HepG2 (cell line): ENCODE data around the gene ERLIN1. TPM values are rescaled to one million over a fixed set of nuclear protein-coding genes. Genes with fewer than 3 reads are reported as not detected.

Experiments
- ATAC-seq: fragments of 200-7000 bp; cut with Tn5 transposase; 3 replicates; pipeline ENCODE4 v1.9.1; 2020; ENCODE audit warnings: mild to moderate bottlenecking, moderate library complexity
- BruUV-seq: library from RNA; stranded (reverse); fragments of 400-500 nt; replicated peaks from 2 replicates; lab custom pipeline; 2021; lab: Mats Ljungman, UMichigan
- CTCF ChIA-PET: fragments of 300-600 bp; formaldehyde crosslinking; extraction: SDS; loops from one replicate; lab custom pipeline; 2021; ENCODE audit warnings: low total read pairs, inconsistent platforms, low intra/inter-chr PET ratio; lab: Yijun Ruan, JAX
- POLR2A ChIA-PET: fragments of 350-600 bp; sonication (Branson Sonifier 250); formaldehyde crosslinking; loops from one replicate; lab custom pipeline; 2020; ENCODE audit warnings: antibody characterized with exemption, inconsistent platforms; lab: Yijun Ruan, JAX
- DNase-seq: peaks from one replicate; pipeline ENCODE4 v3.0.0-alpha.2; 2015; ENCODE audit warnings: low spot score
- FAIRE-seq: peaks from 3 replicates; lab custom pipeline; 2011; peaks lifted over from hg19 to GRCh38; lab: Jason Lieb, UNC
- H2AFZ ChIP-seq: one replicate; pipeline ENCODE4 v1.6.1; 2011; ENCODE audit warnings: low read length, inconsistent platforms
- H3K27ac ChIP-seq: fragments of 300-600 bp; 3 replicates; pipeline ENCODE4 v1.8.0; 2011; ENCODE audit warnings: mixed run types, mild to moderate bottlenecking, mixed read lengths, low read length, inconsistent platforms; ENCODE audit not compliant: insufficient read depth; ENCODE audit errors: extremely low read length
- H3K27me3 ChIP-seq, 2 experiments: fragments of 200-600 bp in 1 of 2; 2 replicates in 1 of 2; 3 replicates in 1 of 2; pipeline versions ENCODE4 v1.6.0 to v1.8.0; 2011; ENCODE audit warnings: low read length in 2 of 2, mild to moderate bottlenecking in 2 of 2, moderate library complexity in 2 of 2, inconsistent platforms in 1 of 2; ENCODE audit not compliant: insufficient read depth in 2 of 2, control insufficient read depth in 1 of 2
- H3K36me3 ChIP-seq, 2 experiments: fragments of 200-600 bp in 1 of 2; replicated peaks in 1 of 2; 2 replicates in 1 of 2; 3 replicates in 1 of 2; pipeline versions ENCODE4 v1.5.1 to v1.8.0; 2011; ENCODE audit warnings: low read length in 2 of 2, inconsistent platforms in 1 of 2; ENCODE audit not compliant: insufficient read depth in 2 of 2, control insufficient read depth in 1 of 2
- H3K4me1 ChIP-seq: 2 replicates; pipeline ENCODE4 v1.5.1; 2012; ENCODE audit warnings: low read length, inconsistent platforms; ENCODE audit not compliant: insufficient read depth
- H3K4me2 ChIP-seq: 2 replicates; pipeline ENCODE4 v1.6.0; 2011; ENCODE audit warnings: low read depth, low read length, inconsistent platforms
- H3K4me3 ChIP-seq, 3 experiments: fragments of 200-600 bp in 1 of 3; sonication (generic), shearing (Covaris generic) in 1 of 3; replicated peaks in 1 of 3; 2 replicates each; pipeline ENCODE4 v1.5.1; 2011 to 2016; ENCODE audit warnings: low read length in 3 of 3, inconsistent platforms in 2 of 3, low read depth in 2 of 3, mild to moderate bottlenecking in 2 of 3, control low read depth in 1 of 3, mixed read lengths in 1 of 3; ENCODE audit not compliant: insufficient read depth in 1 of 3
- H3K79me2 ChIP-seq: one replicate; pipeline ENCODE4 v1.6.1; 2011; ENCODE audit warnings: low read length, inconsistent platforms; ENCODE audit not compliant: insufficient read depth
- H3K9ac ChIP-seq: 2 replicates; pipeline ENCODE4 v1.6.0; 2011; ENCODE audit warnings: mild to moderate bottlenecking, low read depth, low read length, inconsistent platforms; ENCODE audit not compliant: insufficient read depth
- H3K9me3 ChIP-seq: 2 replicates; pipeline ENCODE4 v1.5.1; 2012; ENCODE audit warnings: mild to moderate bottlenecking, low read length
- H4K20me1 ChIP-seq: 2 replicates; pipeline ENCODE4 v1.6.0; 2011; ENCODE audit warnings: inconsistent platforms, mild to moderate bottlenecking, low read length, moderate library complexity; ENCODE audit not compliant: insufficient read depth
- BHLHE40 ChIP-seq: IDR thresholded peaks from 2 replicates; pipeline ENCODE4 v1.6.1; 2011; ENCODE audit warnings: low read length, improper control_type of control experiment
- CBX2 ChIP-seq, 2 experiments: fragments of 200-600 bp in 1 of 2; sonication (generic); formaldehyde crosslinking in 1 of 2; IDR thresholded peaks; 2 replicates each; pipeline versions ENCODE4 v1.7.0 to v1.8.1; 2018 to 2022; ENCODE audit warnings: low read depth in 2 of 2, low read length in 1 of 2, mild to moderate bottlenecking in 1 of 2, missing genetic modification reagents in 1 of 2
- CEBPZ ChIP-seq: IDR thresholded peaks from 2 replicates; pipeline ENCODE4 v1.6.1; 2012; ENCODE audit warnings: low read length, improper control_type of control experiment
- FOXO1 ChIP-seq: sonication (generic); formaldehyde crosslinking; IDR thresholded peaks from 2 replicates; pipeline ENCODE4 v1.4.0; 2020; ENCODE audit warnings: missing genetic modification reagents
- HMG20A ChIP-seq: IDR thresholded peaks from 2 replicates; pipeline ENCODE4 v1.6.1; 2016; ENCODE audit warnings: borderline replicate concordance
- KMT2B ChIP-seq: IDR thresholded peaks from 2 replicates; pipeline ENCODE4 v1.6.1; 2016; ENCODE audit warnings: missing genetic modification reagents, missing compliant biosample characterization
- MIER3 ChIP-seq: IDR thresholded peaks from 2 replicates; pipeline ENCODE4 v1.6.1; 2016; ENCODE audit warnings: missing compliant biosample characterization, borderline replicate concordance
- ZBTB25 ChIP-seq: IDR thresholded peaks from 2 replicates; pipeline ENCODE4 v1.6.1; 2018; ENCODE audit warnings: missing genetic modification reagents
- ZBTB8A ChIP-seq: sonication (generic); formaldehyde crosslinking; IDR thresholded peaks from 2 replicates; pipeline ENCODE4 v1.4.0; 2020; ENCODE audit warnings: mild to moderate bottlenecking, low read depth, missing genetic modification reagents, borderline replicate concordance
- ZGPAT ChIP-seq: IDR thresholded peaks from 2 replicates; pipeline ENCODE4 v1.6.1; 2016; ENCODE audit warnings: mild to moderate bottlenecking
- ZNF382 ChIP-seq: sonication (generic); formaldehyde crosslinking; IDR thresholded peaks from 2 replicates; pipeline ENCODE4 v1.5.0; 2020; ENCODE audit warnings: missing genetic modification reagents, mild to moderate bottlenecking, borderline replicate concordance
- ZNF512 ChIP-seq: sonication (generic); formaldehyde crosslinking; IDR thresholded peaks from 2 replicates; pipeline ENCODE4 v1.4.0; 2020; ENCODE audit warnings: mild to moderate bottlenecking, missing genetic modification reagents
- ZNF709 ChIP-seq: sonication (generic); formaldehyde crosslinking; IDR thresholded peaks from 2 replicates; pipeline ENCODE4 v1.5.0; 2020; ENCODE audit warnings: mild to moderate bottlenecking, missing genetic modification reagents
- ZSCAN9 ChIP-seq: IDR thresholded peaks from 2 replicates; pipeline ENCODE4 v1.6.1; 2016; ENCODE audit warnings: borderline replicate concordance
- WGBS: methylation state at CpG from one replicate; pipeline ENCODE4 v1.1.6; 2017; ENCODE audit warnings: low lambda C conversion rate; 5-methylcytosine and 5-hydroxymethylcytosine counted together
- in situ Hi-C: cut with HindIII; loops from 2 replicates; pipeline ENCODE4 v1.10.0; 2017; ENCODE audit warnings: low pct_unique_long_range_greater_than_20kb; ENCODE audit not compliant: extremely low pct_ligation_motif_present
- intact Hi-C: fragments of 100-400 bp; cut with micrococcal nuclease; formaldehyde crosslinking; loops from one replicate; pipeline ENCODE4 v1.10.0; 2022; ENCODE audit not compliant: unreplicated experiment
- polyA plus RNA-seq, 8 experiments: library from polyadenylated mRNA; depleted of rRNA in 3 of 8; stranded (reverse) in 7 of 8; unstranded in 1 of 8; fragments of >200 nt; fragmentation: Illumina TruSeq in 4 of 8; extraction: Trizol in 4 of 8; gene quantifications; 2 replicates each; pipeline versions ENCODE4 v1.2.1 to v1.2.3, GENCODE V29; 2011 to 2016; ENCODE audit warnings: low read depth in 4 of 8, missing spikeins in 1 of 8, mixed read lengths in 1 of 8; ENCODE audit not compliant: insufficient read depth in 1 of 8
- total RNA-seq, 5 experiments: library from RNA; depleted of rRNA; stranded (reverse); fragments of >200 nt; fragmentation: Illumina TruSeq; extraction: Trizol; gene quantifications; 2 replicates each; pipeline ENCODE4 v1.2.3, GENCODE V29; 2016; ENCODE audit warnings: low read depth in 1 of 5

ERLIN1 gene
- total and polyA plus RNA-seq, 2 of the 13 experiments (the other 11 are each of a cell fraction or from before 2014, with no cell fraction given): 56.8 to 69.3 TPM

GRCh38 chr10:100184426-100184825, 1.4 kb downstream of the ERLIN1 start (continued):
- no peak for TF ChIP-seq BHLHE40
- TF ChIP-seq FOXO1 (CRISPR knock-in tag): no peak
- TF ChIP-seq CBX2 (IDR thresholded peaks at IDR 0.05; ENCODE audit: low read depth, low read length): no peak
- no peak for TF ChIP-seq CBX2 (CRISPR knock-in tag; IDR thresholded peaks at IDR 0.05; ENCODE audit: low read depth)
- TF ChIP-seq, all 625 proteins: peak for 0

GRCh38 chr10:100183481-100183880, 2.3 kb downstream of the ERLIN1 start:
- Histone ChIP-seq H3K36me3 (peaks cover 0 to 13% of the 10 kb centered on the region in 2 experiments; a peak in 3 of 5 replicates), H3K27me3 (no peaks in the 10 kb centered on the region; a peak in 1 of 5 replicates), H3K27ac (peak overlapping the region; percentile 81), H3K4me3 (peak overlapping the region in 2 of 3 experiments; percentile 31 to 72; a peak in 3 of 6 replicates), H3K4me2 (peak overlapping the region; percentile 84), H3K9me3 (no peaks in the 10 kb centered on the region), H3K4me1 (peaks cover 66% of the 10 kb centered on the region), H2AFZ (no peak overlapping the region), H3K79me2 (peaks cover 59% of the 10 kb centered on the region), H3K9ac (peak overlapping the region; percentile 35; the same call in 1 of the 2 replicates), H4K20me1 (no peaks in the 10 kb centered on the region; the same call in 1 of the 2 replicates)
- ChIA-PET CTCF (no interaction called here), POLR2A (interaction anchor here (0.6 to 0.7 kb wide), 2 partner anchors 19 to 76 kb away, joined by 3 read pairs; no protein-coding TSS in a partner anchor)
- ATAC-seq: peak; percentile 7; the same call in 2 of the 3 replicates
- intact Hi-C loops (no loop called here), in situ Hi-C loops (no loop called here)
- FAIRE-seq: peak; percentile 72
- BruUV-seq: no TSS peak
- DNase-seq: peak; percentile 76
- WGBS: 12% methylated on average over 3 of the region's 3 CpGs
- TF ChIP-seq ZBTB25 (CRISPR knock-in tag): peak; percentile 61; the same call in 1 of the 2 replicates
- TF ChIP-seq ZNF709 (CRISPR knock-in tag): no peak
- no peak for TF ChIP-seq KMT2B (CRISPR knock-in tag)
- no peak for TF ChIP-seq ZBTB8A (CRISPR knock-in tag)
- peak; percentile 63 for TF ChIP-seq HMG20A (CRISPR knock-in tag)
- no peak for TF ChIP-seq ZNF512 (CRISPR knock-in tag)
- no peak for TF ChIP-seq ZNF382
- TF ChIP-seq CEBPZ: no peak
- TF ChIP-seq MIER3 (CRISPR knock-in tag): no peak
- TF ChIP-seq ZSCAN9: 0 out of 2 replicates have a peak, but pooled peaks have one; percentile 41
- peak; percentile 60; the same call in 1 of the 2 replicates for TF ChIP-seq ZGPAT (CRISPR knock-in tag)
